Measurements from ENCODE around the gene HEATR9.

The HEATR9 gene

DNA sequence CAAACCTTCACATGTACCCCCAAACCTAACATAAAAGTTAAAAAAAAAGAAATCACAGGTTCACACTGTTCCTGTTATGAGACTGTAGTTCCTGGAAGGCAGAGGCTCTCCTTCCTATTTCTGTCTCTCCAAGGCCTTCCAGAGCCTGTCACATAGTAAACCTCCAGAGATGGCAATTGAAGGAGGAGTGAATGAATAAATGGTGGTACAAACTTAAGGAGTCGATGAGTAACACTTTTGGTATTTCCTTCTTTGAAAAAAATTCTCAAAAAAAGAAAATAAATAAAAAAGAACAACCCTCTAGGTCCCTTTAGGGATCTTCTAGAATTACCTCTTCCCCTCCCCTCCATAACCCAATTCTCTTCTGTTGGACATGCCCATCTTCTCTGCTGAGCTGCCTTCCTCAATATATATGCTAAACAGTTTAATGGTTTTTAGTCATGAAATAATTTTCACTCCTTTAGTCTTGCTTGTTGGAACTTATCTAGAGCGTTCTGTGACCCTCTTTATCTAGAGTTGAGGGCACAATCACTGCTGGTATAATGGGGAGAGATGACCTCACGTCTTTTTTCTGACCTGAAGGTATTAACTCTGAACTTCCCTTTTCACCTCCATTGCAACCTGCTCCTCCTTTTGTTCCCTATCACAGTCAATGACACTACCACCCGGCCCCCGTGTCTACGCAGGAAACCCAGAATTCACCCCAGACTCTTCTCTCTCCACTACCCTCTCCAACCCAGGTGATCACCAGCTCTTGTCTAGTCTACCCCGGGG lies 61.1 kb downstream of the HEATR9 start:
- no peak for DNase-seq

Data from NCI-H2107 (cell line).